Activated T-helper 1 cell treated with anti-CD3 and anti-CD28 coated beads, Interleukin-12 subunit alpha, Interleukin-12 subunit beta, Interleukin-2, Interleukin-4 antibody, amounts not matched to agents 30 ng/mL and 10 ng/mL and 1 ng/mL, durations not matched to agents 14 hours and 24 hours and 36 hours (primary cell): ENCODE results near the gene SH3RF3. TPM values are rescaled to one million over a fixed set of nuclear protein-coding genes. Genes with fewer than 3 reads are reported as not detected.

ENCODE experiments used
- DNase-seq: peaks from one replicate; pipeline ENCODE4 v3.0.0; 2021; ENCODE audit warnings: low spot score
- H3K27ac Mint-ChIP-seq: one replicate; pipeline ENCODE4 v1.8.0; 2021; ENCODE audit warnings: mild to moderate bottlenecking, mixed read lengths
- H3K27me3 Mint-ChIP-seq: one replicate; pipeline ENCODE4 v1.8.0; 2022; ENCODE audit warnings: mild to moderate bottlenecking, moderate library complexity, mixed read lengths; ENCODE audit not compliant: insufficient read depth
- H3K36me3 Mint-ChIP-seq: one replicate; pipeline ENCODE4 v1.8.0; 2021; ENCODE audit warnings: low read depth, mixed read lengths
- H3K4me1 Mint-ChIP-seq: one replicate; pipeline ENCODE4 v1.8.0; 2021; ENCODE audit warnings: low read depth, mixed read lengths
- H3K4me3 Mint-ChIP-seq: one replicate; pipeline ENCODE4 v1.8.0; 2021; ENCODE audit warnings: mild to moderate bottlenecking, moderate library complexity, mixed read lengths
- H3K9me3 Mint-ChIP-seq: one replicate; pipeline ENCODE4 v1.8.0; 2021; ENCODE audit warnings: mixed read lengths
- intact Hi-C: fragments of 100-400 bp; cut with micrococcal nuclease; formaldehyde crosslinking; loops from one replicate; pipeline ENCODE4 v1.15.1; 2024
- total RNA-seq: library from RNA; stranded (reverse); gene quantifications from 2 replicates; pipeline ENCODE4 v1.2.3, GENCODE V29; 2022

Gene SH3RF3
- total RNA-seq, 1 donor from 2014 or later: 0.39 TPM

DNA sequence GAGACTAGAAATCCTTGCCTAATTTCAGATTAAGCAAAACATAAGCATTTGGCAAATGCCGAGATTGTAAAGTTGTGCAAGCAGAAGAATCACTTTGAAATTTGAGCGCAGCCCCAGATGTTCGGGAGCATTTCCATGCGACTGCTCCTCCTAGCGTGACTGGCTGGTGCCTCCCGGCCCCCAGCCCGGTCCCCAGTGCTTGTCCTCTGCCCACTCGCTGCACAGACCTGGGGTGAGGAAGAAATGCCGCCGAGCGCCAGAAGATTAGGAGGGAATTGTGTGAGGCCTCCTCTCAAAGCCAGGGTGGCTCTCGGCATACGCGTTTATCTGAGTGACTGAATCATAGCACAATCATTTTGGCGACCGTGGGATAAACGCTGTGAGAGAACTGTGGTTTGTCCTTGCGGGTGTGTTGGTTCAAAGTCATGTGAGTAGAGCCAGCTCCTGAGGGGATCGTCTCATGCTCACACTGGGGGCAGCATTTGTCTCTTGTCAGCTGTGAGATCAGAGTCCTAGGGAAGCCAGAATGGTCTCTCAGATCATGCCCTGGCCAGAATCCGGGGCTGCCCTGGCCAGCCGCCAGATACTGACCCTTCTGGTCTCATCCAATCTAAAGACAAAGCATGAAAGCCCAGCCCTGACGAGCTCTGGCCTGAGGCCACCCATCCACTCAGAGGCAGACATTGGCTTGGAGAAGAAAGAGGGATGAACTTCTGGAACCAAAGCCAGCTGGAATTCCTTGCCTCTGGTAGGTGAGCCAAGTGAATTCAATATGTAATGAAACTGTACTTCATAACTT is 189.3 kb downstream of the SH3RF3 start:
- no peak for DNase-seq
- no peaks in the 10 kb centered on the region for H3K9me3 Mint-ChIP-seq
- no peak overlapping the region for H3K27ac Mint-ChIP-seq
- no peaks in the 10 kb centered on the region for H3K4me1 Mint-ChIP-seq
- no peak overlapping the region for H3K4me3 Mint-ChIP-seq
- peaks cover 24% of the 10 kb centered on the region for H3K27me3 Mint-ChIP-seq
- intact Hi-C loops: no loop called here
- no peaks in the 10 kb centered on the region for H3K36me3 Mint-ChIP-seq

DNA sequence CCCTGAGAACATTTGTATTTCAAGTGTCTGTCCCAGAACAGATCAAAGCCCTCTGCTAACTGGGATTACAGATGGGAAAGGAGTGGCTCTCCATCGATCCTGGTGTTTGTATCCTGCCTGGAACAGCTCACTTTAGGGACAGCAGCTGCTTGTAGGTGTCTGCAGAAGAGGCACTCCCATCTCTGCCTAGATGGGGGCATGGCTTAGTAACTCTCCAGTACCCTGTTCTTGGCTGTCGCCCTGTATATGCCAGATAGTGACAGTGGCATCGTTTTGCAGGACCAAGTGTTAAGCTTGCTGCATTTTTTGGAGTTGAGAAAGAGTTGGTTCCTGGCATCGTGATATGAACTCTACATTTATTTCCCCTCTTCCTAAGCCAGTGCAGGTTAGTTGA is 189.9 kb downstream of the SH3RF3 start:
- DNase-seq: no peak
- Mint-ChIP-seq H3K9me3 (no peaks in the 10 kb centered on the region), H3K27me3 (peaks cover 19% of the 10 kb centered on the region), H3K27ac (no peak overlapping the region), H3K36me3 (no peaks in the 10 kb centered on the region), H3K4me1 (no peaks in the 10 kb centered on the region), H3K4me3 (no peak overlapping the region)
- intact Hi-C loops: no loop called here

DNA sequence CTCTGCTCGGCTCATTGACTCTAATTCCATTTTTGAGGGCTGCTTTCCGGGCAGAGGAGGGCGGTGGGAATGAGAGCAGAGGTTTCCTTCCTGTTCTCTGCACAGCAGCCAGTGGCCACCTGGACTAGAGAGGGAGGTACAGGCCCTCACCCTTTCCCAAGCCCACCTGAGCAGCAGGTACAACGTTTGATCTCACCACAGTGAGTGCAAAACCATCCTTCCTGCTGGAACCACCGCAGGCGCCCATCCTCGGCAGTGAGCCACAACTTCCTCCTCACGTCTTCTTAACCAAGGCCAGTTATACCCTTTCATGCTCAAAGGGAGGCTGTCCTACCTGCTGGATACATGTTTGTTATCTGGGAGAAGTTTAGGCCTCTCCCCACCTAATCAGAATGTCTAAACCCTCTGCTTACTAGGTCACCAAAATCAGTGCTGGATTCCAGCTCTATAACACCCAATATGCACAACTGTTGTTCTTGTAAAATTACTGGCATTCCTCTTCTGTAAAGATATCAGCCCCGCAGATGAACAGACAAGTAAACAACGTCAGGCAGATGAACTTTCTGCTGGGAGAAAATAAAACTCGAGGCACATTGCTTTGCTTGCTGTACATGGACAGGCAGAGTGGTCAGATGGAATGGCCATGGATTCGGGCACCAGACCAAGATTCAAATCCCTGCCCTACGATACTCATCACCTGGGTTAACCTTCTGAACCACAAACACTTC is 191.4 kb downstream of the SH3RF3 start:
- intact Hi-C loops: no loop called here
- H3K9me3 Mint-ChIP-seq: no peaks in the 10 kb centered on the region

DNA sequence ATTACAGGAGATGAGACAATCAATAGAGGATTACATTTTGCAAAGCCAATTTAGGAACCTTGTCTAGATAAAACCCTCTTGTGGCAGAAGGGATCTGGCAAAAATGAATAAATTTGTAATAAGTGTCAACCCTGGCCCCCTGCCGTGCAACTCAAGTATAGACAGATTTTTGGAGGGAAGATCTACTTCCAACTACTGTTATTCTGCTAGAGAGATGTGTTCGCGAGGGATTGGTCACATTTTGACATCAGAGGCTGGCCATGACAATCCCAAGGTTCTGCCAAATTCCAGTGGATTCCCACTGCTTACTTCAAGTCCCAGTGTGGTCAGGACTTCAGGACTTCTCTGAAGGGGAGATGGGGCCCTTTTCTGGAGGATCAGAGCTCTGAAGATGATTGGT is 192.6 kb downstream of the SH3RF3 start:
- Mint-ChIP-seq H3K36me3 (no peaks in the 10 kb centered on the region), H3K27me3 (peaks cover 32% of the 10 kb centered on the region), H3K9me3 (no peaks in the 10 kb centered on the region), H3K4me1 (no peaks in the 10 kb centered on the region), H3K4me3 (no peak overlapping the region), H3K27ac (no peak overlapping the region)
- DNase-seq: no peak
- intact Hi-C loops: no loop called here

More for the DNA sequence above, 191.4 kb downstream of the SH3RF3 start:
- no peak for DNase-seq
- Mint-ChIP-seq H3K36me3 (no peaks in the 10 kb centered on the region), H3K4me1 (no peaks in the 10 kb centered on the region), H3K27ac (no peak overlapping the region), H3K4me3 (no peak overlapping the region), H3K27me3 (peaks cover 25% of the 10 kb centered on the region)

DNA sequence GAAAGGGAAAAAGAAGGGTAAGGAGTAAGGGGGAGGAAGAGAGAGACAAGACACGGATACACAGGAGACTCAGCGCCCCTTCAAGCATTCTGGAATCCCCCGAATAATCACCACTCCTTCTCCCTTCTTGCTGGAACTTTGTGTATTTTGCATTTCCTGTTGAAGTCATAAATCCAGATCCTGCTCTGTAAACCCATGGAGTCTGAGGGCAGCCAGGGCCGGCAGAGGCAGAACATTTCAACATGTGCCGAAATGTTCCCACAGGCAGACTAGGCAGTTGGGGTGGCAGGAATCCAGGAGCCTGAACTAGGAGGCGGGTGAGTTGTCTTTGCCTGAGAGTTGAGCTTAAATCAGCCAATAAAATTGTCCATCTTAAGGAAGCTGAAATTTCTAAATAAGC is 193.1 kb downstream of the SH3RF3 start:
- H3K4me1 Mint-ChIP-seq: no peaks in the 10 kb centered on the region
- no peak overlapping the region for H3K27ac Mint-ChIP-seq
- no peaks in the 10 kb centered on the region for H3K36me3 Mint-ChIP-seq
- intact Hi-C loops: no loop called here
- H3K9me3 Mint-ChIP-seq: no peaks in the 10 kb centered on the region
- DNase-seq: no peak
- H3K4me3 Mint-ChIP-seq: no peak overlapping the region
- peaks cover 28% of the 10 kb centered on the region for H3K27me3 Mint-ChIP-seq

DNA sequence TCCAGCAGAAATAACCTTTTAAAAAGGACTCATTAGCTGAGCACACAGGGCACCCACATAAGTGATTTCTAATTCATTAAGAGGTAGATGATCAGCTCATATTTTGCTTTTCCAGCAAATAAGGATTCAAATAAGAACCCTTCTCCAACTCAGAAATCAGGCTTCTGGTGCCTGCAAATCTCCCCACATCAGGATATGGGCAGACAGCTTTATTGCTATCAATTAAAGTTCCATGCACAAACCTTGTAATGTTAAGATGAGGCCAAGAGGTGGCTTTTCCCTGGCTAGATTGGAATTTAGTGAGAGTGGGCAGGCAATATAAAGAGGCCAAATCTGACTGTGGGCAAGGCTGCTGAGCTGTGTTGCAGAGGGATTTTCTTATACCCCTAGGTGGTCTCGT is 193.6 kb downstream of the SH3RF3 start:
- H3K4me1 Mint-ChIP-seq: no peaks in the 10 kb centered on the region
- H3K4me3 Mint-ChIP-seq: no peak overlapping the region
- no peak for DNase-seq
- no peaks in the 10 kb centered on the region for H3K36me3 Mint-ChIP-seq
- intact Hi-C loops: no loop called here
- H3K27me3 Mint-ChIP-seq: peaks cover 27% of the 10 kb centered on the region
- no peak overlapping the region for H3K27ac Mint-ChIP-seq
- H3K9me3 Mint-ChIP-seq: no peaks in the 10 kb centered on the region

DNA sequence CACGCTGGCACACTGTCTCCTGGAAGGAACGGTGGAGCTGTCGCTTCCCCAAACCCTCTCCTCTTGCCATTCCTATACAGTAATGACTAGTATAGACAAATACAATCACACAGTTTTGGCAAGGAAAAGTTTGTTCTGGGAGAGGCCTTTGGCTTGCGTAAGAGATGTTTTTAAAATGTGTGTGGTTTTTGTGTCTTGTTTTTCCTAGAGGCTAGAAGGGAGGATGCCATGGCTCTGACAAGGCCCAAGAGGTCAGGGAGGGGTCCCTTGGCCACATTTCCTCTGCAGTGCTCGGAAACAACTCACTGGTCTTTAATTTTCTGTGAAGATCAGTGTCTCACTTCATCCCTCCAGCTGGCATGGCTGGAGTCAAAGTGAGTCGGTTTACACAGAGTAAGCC is 195.9 kb downstream of the SH3RF3 start:
- intact Hi-C loops: no loop called here

DNA sequence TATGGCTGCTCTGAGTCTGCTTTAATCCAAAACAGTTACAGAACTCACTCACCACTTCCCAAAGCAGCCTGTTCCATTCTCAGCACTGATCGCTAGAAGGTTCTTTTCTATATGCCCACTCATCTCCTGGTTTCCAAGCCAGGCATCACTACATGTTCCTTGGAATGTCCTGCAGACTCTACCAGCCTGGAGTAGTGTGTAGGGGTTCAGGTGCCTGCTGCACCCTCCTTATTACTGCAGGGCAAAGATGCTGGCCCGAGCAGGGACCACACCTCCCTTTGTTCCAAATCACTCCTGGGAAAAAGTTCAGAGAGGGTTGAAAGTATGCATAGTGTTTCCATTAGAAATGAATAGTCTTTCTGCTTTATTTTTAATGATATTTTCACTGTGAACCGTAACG is 196.6 kb downstream of the SH3RF3 start:
- DNase-seq: no peak
- no peak overlapping the region for H3K27ac Mint-ChIP-seq
- no peaks in the 10 kb centered on the region for H3K4me1 Mint-ChIP-seq
- no peaks in the 10 kb centered on the region for H3K36me3 Mint-ChIP-seq
- no peak overlapping the region for H3K4me3 Mint-ChIP-seq
- H3K27me3 Mint-ChIP-seq: peaks cover 32% of the 10 kb centered on the region
- intact Hi-C loops: no loop called here
- H3K9me3 Mint-ChIP-seq: no peaks in the 10 kb centered on the region

More for the DNA sequence above, 195.9 kb downstream of the SH3RF3 start:
- H3K9me3 Mint-ChIP-seq: no peaks in the 10 kb centered on the region
- peaks cover 29% of the 10 kb centered on the region for H3K27me3 Mint-ChIP-seq
- no peaks in the 10 kb centered on the region for H3K36me3 Mint-ChIP-seq
- H3K4me1 Mint-ChIP-seq: no peaks in the 10 kb centered on the region
- no peak overlapping the region for H3K4me3 Mint-ChIP-seq
- no peak for DNase-seq
- no peak overlapping the region for H3K27ac Mint-ChIP-seq

DNA sequence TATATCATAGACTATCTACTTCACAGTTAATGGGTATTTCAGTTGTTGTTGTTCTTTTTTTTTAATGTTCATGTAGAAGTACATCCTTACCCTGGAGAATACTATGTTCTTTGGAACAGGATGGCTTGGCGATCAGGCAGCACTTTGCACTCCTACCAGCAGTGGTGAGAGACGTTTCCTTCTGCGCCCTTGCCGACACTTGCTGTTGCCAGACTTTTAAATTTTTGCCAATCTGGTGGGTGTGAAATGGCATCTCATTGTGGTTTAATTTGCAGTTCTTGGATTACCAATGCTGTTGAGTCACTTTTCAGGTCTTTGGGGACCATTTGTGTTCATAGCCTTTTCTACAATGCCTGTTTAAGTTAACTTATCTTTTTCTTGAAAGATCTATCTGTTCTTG is 197.3 kb downstream of the SH3RF3 start:
- peaks cover 32% of the 10 kb centered on the region for H3K27me3 Mint-ChIP-seq
- DNase-seq: no peak
- H3K36me3 Mint-ChIP-seq: no peaks in the 10 kb centered on the region
- no peak overlapping the region for H3K27ac Mint-ChIP-seq
- intact Hi-C loops: no loop called here
- H3K4me3 Mint-ChIP-seq: no peak overlapping the region
- H3K9me3 Mint-ChIP-seq: no peaks in the 10 kb centered on the region
- no peaks in the 10 kb centered on the region for H3K4me1 Mint-ChIP-seq

DNA sequence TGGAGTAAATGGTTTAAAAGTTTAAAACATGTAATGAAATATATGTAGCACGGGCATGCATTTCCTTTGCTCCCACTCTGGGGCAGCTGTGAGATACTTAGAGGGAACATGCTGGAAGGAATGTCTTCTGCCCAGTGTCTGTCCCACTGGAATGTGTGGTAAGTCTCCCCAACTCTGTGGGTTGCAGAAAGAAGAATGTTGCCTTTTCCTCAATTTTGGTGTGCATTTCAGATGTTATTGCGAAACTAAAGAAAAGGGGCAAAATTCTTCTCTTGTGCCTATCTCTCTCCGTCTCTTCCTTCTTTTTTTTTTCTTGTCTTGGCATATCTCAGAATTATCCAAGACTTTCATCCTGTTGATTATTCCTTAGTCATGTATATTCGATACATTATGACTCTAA is 201.1 kb downstream of the SH3RF3 start:
- intact Hi-C loops: loop anchor here (5.0 to 10.0 kb wide), 2 partner anchors 113 to 185 kb away; no protein-coding TSS in a partner anchor
- H3K27me3 Mint-ChIP-seq: peaks cover 30% of the 10 kb centered on the region
- peaks cover 16% of the 10 kb centered on the region for H3K4me1 Mint-ChIP-seq
- no peaks in the 10 kb centered on the region for H3K9me3 Mint-ChIP-seq
- no peaks in the 10 kb centered on the region for H3K36me3 Mint-ChIP-seq
- no peak for DNase-seq
- no peak overlapping the region for H3K27ac Mint-ChIP-seq
- no peak overlapping the region for H3K4me3 Mint-ChIP-seq

DNA sequence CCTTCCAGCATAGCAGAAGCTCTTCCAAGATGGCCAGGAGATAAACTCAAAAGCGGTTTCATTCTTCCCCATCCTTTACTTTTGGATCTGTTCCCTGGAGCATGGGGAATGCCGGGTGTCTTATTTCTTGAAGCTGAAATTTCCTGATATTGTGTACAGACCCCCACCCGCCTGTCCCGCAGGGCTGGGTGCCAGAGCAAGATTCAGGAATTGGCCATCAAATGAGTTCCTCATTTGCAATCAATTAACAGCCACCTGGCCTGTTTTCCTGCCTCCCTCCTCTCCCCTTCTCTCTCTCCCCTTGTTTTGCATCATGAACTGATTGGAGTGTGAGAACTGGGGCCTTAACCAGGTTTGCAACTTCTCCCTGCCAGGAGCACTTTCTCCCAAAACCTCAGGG is 202.1 kb downstream of the SH3RF3 start:
- Mint-ChIP-seq H3K4me1 (peaks cover 26% of the 10 kb centered on the region), H3K27me3 (peaks cover 28% of the 10 kb centered on the region), H3K4me3 (no peak overlapping the region), H3K36me3 (no peaks in the 10 kb centered on the region), H3K9me3 (no peaks in the 10 kb centered on the region), H3K27ac (no peak overlapping the region)
- DNase-seq: no peak
- intact Hi-C loops: loop anchor here (5.0 to 10.0 kb wide), 2 partner anchors 114 to 184 kb away; no protein-coding TSS in a partner anchor

DNA sequence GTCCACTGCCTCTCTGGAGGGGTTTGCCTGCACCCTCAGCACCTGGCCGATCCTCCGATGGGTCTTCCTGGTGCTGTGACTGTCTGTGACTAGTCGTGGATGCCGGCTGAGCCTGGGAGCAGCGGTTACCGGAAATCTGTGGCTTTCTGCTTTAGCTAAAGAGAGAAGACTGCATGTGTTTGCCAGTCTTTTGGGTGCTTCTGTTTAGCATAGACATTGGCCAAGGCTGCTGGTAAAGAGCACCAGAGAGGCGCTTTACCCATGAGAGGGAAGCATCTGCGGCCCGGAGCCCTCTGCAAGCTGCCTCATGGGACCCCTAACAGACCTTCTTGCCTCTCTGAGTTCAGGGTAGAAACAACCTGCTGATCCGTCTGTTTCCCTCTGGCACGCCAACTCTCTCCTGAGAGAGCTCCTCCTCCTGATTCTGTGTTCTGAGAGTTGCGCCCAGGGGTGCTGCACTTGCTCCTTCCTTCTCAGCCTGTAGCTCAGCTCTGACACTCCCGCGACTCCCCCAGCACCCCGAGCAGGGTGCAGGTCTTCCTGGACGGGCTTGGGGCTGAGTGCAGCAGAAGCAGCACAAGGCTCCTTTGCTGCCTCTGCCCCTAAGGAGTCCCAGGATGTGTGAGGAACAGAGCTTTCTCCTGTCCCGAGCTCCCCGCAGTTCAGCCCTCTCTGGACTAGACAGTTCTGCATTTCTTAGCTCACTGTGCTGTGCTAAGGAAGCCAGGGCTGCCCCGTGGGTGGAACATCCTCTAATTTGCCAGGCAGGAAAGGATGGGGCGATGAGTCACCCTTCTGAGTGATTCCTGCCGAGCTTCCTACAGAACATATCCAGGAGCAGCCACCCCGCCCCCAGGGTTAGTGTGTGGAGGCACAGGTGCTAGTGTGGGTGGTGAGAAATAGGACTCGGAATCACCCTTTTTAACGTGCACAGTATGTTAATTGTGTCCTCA is 203.2 kb downstream of the SH3RF3 start:
- H3K27ac Mint-ChIP-seq: peak overlapping the region; percentile 6
- peak; percentile 12 for DNase-seq
- H3K9me3 Mint-ChIP-seq: no peaks in the 10 kb centered on the region
- H3K4me1 Mint-ChIP-seq: peaks cover 29% of the 10 kb centered on the region
- peaks cover 32% of the 10 kb centered on the region for H3K27me3 Mint-ChIP-seq
- no peaks in the 10 kb centered on the region for H3K36me3 Mint-ChIP-seq
- intact Hi-C loops: loop anchor here (2.0 to 10.0 kb wide), 3 partner anchors 17 to 183 kb away; no protein-coding TSS in a partner anchor
- H3K4me3 Mint-ChIP-seq: peak overlapping the region; percentile 76
